HG03175 (cell line): ENCODE measurements around the gene POLR2E.
A peak's percentile ranks its signal among the peaks of the same experiment; 100 is the strongest.
"Not testable (repeated sequence)": the region's sequence is repeated elsewhere in the genome, so short reads cannot be mapped to it uniquely, and the experiment has no call there.

Experiments
- ATAC-seq: cut with Tn5 transposase; IDR thresholded peaks from one replicate; pipeline ENCODE4 v1.9.1; 2021; ENCODE audit warnings: mild to moderate bottlenecking, moderate library complexity; ENCODE audit not compliant: unreplicated experiment

The POLR2E gene

DNA sequence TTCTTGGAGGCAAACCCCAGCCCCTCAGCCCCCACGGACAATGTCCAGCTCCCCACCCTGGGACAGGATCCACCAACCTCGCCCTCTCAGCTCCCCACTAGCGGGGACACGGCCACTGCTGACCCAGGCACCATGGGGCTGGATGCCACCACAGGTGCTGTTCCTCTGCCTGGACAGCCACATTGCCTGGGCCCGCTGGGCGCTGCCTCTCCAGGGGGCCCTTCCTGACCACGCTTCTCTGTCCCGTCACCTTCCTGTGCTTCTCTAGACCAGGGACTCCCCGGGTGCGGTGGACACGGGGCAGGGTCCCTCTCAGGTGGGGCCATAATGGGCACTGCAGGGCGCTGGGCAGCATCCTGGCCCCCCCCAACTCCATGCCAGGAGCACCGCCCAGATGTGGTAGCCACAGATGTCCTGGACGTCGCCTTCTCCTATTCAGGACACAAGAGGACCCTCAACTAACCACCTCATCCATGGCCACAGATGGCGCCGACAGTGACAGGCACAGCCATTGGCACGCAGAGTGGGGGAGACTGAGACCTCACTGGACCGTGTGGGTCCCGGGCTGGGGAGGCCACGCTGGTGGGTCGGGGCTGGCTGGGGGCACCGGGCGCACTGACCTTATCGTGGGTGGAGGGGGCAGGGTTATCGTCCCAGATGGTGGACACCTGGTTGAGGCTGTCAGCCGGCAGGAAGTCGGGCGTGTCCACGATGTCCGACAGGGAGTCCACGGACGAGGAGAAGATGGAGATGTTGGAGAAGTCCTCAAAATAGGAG lies 32.0 kb upstream of the POLR2E start:
- no peak for ATAC-seq

DNA sequence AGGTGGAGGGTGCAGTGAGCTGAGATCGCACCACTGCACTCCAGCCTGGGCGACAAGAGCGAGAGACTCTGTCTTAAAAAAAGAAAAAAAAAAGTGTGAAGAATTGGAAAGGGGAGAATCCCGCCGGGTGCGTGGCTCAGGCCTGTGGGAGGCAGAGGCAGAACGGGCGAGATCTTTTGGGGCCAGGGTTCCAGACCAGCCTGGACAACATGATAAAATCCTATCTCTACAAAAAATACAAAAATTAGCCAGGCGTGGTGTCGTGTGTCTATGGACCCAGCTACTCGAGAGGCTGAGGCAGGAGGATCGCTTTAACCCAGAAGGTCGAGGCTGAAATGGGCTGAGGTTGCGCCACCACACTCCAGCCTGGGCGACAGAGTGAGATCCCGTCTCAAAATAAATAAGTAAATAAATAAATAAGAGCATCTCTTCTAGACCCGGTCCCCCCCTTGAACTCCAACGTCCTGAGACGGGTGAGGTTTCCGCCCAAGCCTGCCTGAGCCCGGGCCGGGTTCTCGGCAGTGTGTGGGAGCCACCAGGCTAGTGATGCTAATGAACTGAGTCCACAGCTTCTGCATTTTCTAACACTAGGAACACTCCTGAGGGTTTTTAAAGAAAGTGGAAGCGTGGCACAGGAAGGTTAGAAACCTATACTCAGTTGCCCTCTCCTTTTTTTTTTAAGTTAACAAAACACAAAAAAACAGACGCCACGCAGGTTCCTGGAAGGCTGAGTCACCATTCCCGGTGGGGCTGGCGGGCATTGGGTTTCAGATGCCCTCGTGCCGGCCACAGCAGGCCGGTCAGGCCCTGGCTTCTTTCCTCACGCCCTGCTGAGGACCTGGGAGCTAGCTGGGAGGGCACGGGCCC lies 30.7 kb upstream of the POLR2E start:
- no peak for ATAC-seq

DNA sequence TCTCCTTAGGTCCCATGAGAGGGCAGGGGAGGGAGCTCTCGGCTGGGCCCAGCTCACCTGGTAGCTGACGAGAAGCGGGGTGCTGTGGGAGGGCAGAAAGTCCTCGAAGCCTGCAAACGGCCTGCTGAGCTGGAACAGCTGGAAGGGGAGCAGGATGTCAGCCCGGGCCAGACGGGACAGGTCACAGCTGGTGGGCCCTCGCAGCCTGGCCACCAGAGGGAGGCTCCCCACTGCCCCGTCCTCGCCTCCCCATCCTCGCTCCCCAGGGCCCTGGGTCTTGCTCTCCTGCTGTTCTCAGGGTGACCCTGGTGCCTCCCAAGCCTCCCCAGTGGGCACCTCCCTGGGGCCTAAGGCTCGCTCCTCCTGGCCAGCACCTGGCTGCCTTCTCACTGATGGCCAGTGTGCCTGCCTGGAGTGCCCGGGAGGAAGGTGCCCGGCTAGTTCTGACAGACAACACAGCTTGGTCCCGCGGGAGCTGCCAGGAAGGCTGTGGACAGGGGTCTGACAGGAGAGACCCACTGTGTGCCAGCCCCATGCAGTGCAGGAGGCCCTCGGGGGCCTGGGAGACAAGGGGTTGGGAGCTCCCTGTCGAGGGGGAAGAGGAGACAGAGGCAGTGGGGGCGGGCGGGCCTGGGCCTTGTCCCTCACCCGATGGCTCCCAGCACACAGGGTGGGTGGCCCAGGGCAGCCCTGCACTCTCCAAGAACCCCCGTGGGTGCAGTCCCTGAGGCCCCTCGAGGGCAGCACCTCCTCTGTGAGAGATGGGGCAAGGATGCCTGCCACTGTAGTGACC lies 28.9 kb upstream of the POLR2E start:
- no peak for ATAC-seq

DNA sequence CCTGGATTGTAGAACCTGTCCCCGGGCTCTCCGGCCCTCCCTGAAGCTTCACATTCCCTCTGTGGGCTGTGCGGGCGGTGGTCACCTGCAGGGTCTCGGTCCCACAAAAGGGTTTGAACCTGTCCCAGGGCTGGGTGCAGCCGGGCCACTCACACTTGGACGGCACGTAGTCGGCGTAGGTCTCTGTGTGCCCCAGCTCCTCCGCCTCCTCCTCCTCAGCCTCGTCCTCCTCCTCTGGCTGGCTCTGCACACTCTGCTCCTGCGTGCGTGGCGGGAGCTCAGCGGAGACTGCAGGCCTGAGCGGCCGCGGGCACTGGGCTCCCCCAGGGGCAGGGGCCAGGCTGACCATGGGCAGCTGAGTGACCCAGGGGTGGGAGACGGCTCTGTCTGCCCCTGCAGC lies 28.2 kb upstream of the POLR2E start:
- no peak for ATAC-seq

DNA sequence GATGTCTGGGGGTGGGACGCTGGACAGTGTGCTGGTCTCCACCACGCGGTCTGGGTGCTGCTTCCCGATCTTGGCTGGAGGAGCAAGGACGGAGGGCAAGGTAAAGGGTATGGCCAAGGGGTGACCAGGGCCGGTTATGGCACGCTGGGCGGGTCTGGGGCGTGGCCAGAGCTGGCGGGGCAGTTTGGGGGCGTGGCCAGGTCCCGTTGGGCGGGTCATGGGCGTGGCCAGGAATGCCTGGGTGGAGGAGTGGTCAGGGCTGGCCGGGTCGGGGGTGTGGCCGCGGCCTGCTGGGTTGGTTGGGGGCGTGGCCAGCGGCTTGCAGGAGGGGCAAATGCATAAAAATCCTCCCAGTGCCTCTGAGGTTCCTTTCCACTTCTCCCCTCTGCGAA lies 27.8 kb upstream of the POLR2E start:
- no peak for ATAC-seq

DNA sequence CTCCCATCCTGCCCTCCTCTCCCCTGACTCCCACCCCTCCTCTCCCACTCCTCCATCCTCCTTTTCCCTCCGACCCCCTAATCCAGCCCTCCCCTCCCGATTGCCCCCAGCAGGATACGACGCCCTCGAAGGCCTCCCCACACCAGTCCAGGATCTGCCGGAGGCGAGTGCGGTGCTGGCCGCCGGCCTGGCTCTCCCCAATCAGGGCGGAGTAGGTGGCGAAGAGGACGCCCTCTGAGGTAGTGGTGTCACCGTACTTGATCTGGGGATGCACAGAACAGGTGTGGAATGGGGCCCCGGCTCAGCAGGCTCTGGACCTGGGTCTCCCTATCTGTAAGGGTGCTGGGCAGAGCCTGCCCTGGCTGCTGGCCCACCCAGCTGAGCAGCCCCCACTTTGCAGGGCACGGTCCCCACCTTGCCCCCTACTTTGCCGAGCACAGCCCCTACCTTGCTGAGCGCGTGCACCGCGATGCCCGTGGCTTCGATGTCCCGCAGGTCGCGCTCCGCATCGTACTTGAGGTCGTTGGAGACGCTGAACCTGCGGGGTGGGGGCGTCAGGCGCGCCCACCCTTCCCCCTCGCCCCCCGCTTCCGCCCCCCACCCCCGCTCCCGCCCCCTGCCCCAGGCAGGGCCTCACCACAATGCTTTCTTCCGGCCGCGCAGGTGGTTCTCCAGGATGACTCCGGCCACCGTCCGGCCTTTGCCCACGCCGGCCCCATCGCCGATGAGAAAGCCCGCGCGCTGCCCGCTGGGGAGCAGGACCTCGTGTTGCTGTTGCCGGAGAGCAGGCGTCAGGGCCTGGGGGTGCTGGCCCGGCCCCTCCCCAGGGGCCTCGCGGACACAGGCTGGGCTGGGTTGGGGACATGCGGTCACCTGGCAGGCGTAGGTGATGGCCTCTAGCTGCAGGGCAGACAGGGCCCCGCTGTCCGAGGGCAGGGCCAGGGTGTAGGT lies 27.1 kb upstream of the POLR2E start:
- no peak for ATAC-seq

DNA sequence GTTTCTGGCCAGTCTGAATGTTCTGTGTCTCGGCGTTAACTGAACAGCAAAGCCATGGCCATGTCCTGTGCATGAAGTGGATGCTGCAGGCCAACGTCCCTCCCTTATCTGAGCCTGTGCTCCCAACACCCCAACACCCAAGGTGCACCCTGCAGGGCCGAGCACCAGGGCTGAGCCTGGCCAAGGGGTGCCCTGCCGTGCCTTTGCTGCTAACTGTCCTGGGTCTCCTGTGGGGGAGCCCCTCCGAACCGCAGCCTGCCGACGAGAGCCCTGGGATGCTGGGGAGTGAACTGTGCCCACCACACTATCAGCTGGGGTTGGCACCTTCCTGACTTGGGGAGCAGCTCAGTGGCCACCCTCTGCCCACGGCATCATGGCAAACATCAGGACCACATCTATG lies 26.2 kb upstream of the POLR2E start:
- no peak for ATAC-seq

DNA sequence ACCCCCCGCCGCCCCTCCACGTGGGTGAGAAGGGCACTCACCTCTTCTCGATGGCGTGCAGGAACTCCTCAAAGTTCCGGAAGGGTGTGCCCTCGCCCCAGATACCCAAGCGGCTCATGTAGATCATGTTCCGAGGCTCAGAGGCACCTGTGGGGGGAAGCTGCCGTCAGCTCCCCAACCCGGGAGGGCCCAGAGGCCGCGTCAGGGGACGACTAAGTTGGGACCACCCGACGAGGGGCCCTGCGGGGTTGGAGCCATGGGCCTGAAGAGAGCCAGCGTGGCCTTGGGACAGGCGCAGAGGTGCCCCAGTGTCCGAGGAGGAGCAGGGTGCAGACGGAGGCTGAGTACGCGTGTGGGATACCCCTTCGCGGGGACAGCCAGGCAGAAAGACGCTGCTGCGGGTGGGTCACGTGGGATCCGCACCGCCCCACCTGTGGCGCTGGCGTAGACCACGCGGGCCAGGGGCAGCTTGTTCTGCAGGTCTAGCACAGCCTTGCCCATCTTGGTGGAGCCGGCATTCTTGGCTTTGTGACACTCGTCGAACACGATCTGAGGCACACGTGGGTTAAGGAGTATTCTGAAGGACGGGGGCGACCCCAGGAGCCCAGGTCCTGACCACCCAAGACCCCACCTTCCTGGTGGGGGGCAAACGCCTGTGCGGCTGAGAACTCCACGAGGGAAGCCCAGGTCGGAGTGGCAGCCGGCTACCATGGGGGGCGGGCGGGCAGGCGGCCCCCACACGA lies 24.5 kb upstream of the POLR2E start:
- no peak for ATAC-seq

DNA sequence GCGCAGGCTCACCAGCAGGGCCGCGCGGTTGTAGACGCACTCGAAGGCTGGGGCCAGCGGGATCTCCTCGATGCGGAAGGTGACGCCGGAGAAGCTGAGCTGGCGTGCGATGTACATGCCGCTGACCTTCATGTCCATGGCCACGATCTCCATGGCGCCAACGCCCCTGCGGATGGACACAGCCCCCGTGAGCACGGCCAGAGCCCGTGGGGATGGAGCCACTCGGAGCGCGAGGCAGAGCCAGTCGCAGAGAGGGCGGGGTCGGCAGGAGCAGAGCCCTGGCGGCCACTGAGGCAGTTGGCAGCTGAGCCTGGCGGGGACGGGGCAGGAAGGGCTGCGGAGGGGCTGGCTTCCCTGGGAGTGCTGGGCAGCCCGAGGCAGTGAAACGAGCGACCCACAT lies 23.8 kb upstream of the POLR2E start:
- no peak for ATAC-seq

DNA sequence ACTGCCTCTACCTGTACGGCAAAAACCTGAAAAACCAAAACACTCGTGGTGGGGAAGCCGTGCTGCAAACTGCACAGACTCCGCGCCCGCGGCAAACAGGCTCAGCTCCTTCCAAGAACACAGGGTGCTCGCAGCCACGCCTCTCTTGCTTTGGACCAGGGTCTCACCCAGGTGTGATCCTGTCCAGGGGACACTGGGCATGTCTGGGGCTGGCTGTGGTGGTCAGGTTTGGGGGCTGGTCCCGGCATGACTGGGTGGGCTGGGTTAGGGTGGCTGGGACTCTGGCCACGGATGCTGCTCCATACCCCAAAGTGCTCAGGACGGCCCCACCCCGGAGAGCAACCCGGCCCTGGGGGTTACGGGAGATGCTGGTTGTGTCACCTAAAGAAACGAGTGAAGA lies 22.5 kb upstream of the POLR2E start:
- ATAC-seq, result no peak

DNA sequence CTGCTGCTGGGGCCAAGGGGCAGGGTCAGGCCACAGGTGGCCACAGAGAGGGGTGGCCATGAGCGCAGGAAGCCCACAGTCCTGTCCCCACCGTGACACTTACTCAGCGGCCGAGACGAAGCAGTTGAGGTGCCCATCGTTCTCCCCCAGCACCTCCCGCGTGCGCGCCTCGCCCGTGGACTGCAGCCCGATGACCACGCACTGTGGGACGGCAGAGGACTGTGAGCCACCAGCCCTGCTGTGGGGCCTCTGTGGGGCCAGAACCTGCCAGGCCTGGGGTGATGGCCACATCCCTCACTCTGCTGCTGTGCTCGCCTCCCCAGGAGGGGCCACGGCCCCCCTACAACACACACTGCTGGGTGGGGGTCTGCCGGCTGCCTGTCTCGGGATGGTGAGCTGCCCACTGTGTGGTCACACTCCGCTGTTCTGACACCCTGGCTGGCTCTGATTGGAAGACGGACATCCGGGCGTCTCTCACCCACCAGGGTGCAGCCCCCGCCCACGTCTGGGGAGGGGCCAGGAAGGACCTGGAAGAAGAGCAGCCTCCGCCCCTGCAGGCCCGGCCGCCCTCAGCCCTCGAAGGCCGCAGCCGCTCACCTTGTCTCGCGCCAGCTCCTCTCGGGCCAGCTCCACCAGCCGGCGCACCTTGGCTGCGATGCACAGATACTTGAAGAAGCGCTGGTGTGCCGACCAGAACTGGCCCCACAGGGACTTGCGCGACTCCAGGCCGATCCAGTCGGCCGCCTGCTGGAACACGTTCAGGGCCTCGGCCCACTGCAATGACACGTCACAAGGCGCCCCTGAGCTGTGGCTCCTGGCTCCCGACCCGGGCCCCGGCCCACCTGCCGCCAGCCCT lies 21.8 kb upstream of the POLR2E start:
- no peak for ATAC-seq

DNA sequence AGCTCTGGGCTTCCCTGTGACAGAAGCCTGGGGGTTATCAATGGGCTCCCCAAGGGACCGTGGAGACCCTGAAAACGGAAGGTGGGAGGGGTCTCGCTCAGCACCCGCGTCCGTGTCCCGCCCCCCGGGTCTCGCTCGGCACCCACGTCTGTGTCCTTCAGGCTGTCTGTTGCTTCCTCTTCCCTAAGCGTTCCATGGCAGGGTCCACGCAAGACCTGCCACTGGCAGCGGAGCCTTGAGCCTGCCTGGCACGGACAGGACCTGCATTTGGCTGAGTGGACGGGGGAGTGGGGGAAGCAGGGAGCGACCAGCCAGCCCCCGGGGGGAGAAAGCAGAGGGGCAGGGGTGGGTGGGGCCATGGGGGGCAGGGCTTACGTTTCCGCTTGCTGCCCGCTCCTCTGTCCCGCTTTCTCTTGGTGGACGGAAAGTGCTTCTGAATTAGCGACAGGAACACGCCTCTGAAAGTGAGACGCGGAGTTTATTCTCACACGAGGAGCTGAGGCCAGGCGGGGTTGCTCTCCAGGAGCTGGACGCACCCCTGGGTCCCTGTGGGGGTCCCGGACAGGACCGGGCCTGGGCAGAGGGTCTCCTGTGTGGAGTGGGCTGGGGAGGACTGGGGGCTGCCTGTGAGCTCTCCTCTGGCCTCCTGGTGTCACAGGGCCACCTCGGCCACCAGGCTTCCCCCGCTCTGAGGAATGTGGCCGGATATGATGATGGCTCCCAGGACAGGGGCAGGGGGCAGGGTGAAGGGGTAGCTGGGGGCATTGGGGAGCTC lies 20.7 kb upstream of the POLR2E start:
- ATAC-seq, result no peak

DNA sequence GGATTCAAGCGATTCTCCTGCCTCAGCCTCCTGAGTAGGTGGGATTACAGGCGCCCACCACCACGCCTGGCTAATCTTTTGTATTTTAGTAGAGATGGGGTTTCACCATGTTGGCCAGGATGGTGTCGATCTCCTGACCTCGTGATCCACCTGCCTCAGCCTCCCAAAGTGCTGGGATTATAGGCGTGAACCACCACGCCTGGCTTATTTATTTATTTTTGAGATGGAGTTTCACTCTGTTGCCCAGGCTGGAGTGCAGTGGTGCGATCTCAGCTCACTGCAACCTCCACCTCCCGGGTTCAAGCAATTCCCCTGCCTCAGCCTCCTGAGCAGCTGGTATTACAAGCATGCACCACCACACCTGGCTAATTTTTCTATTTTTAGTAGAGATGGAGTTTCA lies 19.6 kb upstream of the POLR2E start:
- ATAC-seq, result not testable (repeated sequence)

DNA sequence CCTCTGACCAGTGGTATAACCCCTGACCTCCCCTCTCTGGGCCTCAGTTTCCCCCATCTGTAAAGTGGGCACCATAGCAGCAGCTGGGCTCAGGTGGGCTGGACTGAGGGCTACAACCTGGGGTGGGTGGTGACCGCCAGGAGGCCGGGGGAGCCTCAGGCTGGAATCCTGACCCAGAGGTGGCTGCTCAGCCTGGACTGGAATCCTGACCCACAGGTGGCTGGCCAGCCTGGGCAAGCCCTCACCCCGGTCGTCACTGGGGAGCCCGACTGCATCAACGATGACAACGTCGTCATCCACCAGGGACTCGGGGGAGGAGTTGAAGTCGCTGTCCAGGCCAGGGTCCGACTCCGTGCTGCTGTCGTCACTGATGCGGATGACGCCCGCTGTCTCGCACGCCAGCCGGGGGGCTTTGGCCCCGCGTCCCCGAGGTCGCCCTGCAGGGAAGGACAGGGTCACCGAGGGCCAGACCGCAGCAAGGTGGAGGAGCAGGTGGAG lies 18.9 kb upstream of the POLR2E start:
- no peak for ATAC-seq

DNA sequence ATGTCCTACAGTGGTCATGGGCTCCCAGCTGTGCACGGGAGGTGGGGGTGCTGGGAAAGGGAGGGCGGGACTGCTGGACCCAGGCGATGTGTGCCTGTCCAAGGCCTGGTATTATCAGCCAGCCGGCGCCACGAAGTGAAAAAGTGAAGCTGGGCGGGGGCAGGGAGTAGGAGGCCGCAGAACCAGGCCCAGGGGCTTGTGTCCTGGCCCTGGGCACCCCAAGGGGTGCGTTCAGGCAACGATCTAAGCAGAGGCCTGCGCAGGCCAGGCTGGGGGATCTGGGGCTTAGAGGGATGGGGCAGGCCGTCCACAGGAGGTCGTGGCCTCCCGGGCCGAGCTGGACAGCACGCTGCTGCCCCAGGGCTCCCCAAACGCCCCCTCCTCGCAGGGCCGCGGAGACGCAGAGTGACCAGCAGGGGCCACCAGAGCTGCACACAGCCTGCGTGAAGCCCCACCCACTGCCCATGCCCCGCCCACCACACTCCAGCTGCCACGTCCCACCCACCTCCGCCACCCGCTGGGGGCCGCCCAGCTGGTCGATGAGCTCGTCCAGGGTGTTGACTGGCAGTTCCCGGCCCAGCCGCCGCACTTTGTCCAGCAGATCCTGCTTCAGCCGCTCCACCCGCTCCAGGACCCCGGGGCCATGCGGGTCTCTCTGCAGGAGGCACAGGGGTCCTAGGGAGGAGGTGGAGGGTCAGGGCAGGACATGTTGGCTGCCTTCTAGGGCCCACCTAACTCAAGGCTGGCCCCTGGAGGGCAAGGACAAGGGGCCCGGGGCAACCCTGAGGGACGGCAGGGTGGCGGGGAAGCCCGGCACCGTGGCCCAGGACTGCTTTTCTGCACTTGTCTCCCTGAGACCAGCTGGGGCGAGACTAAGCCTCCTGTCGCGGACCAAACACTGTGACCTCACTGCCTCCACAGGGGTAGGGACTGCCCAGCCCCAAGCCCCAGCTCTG lies 18.1 kb upstream of the POLR2E start:
- ATAC-seq, result peak; percentile 46

DNA sequence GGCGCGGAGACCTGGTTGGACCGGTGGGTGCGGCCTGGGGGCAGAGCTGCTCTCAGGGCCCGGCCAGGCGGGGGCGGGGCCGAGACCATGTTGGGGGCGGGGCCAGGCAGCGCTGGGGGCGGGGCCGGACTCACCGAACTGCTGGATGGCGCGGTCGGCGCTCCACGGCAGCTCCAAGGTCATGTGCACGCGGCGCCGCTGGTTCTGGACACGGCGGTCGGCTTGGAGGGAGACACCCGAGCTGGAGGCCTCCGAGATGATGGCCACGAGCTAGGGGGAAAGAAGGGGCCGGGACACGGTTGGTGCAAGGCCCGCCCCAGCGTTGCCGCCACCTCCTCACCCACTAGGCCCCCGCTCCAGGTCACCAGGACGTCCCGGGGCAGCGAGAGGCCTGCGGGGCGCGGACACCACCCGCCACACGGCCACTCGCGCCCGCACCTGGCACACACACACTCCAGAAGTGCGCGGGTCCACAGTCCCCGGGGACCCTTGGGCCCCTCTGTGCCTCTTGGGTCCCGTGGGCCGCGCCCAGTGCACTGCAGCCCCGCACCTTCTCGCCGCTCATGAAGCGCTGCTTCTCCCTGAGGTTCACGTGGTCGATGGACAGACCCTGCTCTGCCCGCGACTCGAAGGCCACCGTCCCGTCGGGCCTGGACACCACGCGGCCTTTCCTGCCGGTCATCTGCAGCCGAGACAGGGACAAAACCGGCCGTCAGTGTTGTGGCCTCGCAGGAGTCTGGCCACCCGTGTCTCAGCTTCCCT lies 17.3 kb upstream of the POLR2E start:
- ATAC-seq, result no peak
